Measurements from ENCODE around the gene AKNA. TPM values are rescaled to one million over a fixed set of nuclear protein-coding genes. Genes with fewer than 3 reads are reported as not detected.

AKNA gene
- polyA plus RNA-seq, 4 donors, result 12.0 to 13.6 (median 13.1) TPM

DNA sequence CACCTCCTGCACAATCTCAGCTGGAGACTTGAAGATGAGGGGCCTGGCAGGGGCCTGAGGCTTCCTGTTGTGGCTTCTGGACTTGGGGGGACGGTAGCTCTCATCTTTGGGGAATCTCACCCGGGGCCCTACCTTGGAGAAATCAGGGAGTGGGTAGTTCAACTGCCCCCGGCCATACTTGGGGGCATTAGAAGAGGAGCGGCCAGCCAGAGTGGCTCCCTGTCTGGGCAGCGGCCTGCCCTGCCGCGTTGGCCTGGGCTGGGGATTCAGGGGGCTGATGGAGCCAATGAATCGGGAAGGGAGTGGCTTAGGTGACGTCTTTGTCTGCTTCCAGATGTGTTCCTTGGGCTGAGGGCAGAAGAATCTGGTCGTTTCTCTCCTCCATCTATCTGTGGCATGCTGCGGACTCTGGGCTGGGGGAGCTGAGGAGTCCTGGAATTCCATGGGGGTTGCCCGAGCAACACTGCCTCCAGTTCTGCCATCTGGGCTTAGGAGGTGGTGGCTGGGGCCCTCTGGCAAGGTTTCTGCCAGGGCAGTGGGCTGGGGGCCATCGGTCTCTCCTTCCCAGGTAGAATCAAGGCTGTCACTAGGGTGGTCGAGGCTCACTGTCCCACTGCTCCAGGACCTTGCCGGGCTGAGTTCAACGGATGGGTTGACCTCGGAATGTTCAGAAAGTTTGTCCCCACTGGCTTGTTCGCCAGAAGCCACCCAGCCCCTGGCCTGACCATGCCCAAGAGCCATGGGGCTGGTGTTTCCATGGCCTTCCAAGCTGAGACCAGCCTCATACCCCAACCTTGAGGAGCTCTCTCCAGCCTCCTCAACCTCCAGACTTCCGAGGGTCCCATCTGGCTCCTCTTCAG is 11.0 kb downstream of the AKNA start:
- DNase-seq (ENCODE audit: low read depth in 4 of 4, low spot score in 3 of 4), result no peak

DNA sequence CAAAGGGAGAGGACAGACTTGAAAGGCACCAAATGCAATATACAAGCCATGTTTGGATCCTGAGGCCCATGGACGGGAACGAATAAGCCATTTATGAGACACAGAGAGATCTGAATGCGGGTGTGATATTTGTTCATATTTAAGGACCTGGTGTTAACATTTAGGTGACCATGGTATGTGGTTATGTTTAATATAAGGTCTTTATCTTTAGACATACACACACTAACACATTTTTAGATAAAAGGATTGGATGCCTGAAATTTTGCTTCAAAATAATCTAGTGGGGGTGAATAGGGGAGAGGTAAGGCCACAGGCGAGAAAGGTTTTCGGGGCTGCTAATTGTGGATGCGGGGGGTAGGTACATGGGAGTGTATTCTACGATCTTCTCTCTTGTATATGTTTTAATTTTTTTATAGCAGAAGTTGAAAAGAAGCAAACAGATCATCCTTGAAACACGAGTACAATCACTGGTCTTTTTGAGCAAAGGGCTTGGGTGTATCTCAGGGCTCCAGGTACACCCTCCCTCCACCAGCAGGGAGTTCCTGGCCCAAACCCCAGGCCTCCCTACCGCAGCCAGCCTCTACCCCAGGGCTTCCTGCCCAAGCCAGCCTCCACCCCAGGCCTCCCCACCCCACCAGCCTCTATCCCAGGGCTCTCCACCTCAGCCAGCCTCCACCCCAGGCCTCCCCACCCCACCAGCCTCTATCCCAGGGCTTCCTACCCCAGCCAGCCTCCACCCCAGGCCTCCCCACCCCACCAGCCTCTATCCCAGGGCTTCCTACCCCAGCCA is 12.2 kb downstream of the AKNA start:
- DNase-seq (ENCODE audit: low read depth in 4 of 4, low spot score in 3 of 4), result no peak

DNA sequence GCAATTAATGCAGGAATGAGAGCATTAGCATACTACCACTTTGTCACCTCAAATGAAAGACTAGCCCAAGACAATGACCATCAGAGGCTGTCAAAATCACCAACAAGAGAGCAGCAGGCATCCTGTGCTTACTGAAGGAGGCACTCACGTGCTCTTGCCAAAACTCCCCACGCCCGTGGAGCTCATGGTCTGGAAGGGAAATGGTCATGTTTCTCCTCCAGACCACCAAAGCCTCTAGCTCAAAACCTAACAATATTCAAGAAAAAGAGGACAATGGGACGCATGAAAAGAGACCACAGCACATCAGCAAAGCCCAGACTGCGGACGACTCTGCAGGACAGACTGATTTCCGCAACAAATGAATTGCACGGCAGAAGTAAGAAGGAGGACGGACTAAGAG is 12.8 kb downstream of the AKNA start:
- no peak for DNase-seq (ENCODE audit: low read depth in 4 of 4, low spot score in 3 of 4)

DNA sequence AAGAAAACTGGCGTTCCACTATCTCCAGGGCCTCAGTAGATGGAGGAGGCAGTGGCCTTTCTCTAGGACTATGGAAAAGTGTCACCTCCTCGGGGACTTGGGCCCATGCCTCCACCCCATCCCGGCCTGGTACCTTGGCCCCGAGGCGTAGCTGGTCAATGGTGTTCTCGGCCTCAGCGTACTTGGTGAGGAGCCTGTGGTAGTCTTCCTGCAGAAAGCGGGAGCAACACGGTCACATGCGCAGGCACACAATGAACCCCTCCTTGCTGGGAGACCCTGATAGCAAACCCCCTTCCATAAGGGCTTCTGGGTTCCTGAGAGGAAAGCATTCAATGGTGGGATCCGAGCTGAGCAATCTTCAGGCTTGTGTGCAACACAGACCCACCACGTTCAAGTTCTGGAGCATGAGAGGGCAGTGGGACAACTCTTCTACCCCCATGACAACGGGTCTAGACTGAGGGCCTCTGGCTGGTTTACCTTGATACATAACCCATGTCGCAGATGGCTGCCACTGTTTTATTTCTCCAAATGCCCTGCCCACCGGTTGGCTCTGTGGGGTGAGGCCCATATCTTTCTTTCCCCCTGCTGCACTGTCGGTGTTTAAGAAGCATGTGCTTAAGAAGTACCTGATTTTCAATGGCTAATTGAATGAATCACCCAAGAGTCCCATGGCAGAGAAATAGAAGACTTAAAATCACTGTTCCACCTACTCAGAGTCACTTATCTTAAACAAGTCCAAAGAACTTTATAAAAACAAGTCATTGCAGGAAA is 13.6 kb downstream of the AKNA start:
- DNase-seq (ENCODE audit: low read depth in 4 of 4, low spot score in 3 of 4), result no peak

DNA sequence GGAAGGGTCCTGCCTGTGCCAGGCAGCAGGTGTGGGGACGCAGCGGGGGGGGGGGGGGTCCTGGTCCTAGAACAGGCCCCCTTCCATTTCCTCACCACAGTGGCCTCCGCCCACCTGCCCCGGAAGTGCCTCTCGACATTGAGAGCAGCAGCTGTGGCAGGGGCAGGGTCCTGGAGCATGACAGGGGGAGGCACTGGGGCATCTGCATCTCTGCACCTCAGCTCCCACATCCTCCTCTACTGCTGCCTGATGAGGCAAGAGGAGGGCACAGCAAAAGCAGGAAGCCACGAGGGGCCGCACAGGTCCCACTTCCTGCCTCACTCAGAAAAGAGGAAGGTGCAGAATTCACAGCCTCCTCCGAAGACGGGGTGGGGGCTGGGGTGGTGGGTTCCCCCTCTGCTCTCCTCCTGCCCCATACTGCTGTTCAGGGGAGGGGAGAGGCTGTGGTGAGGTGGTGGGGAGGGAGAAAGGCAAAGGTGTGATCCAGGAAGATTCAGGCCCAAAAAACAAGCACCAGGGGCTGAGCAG is 14.8 kb downstream of the AKNA start:
- no peak for DNase-seq (ENCODE audit: low read depth in 4 of 4, low spot score in 3 of 4)

DNA sequence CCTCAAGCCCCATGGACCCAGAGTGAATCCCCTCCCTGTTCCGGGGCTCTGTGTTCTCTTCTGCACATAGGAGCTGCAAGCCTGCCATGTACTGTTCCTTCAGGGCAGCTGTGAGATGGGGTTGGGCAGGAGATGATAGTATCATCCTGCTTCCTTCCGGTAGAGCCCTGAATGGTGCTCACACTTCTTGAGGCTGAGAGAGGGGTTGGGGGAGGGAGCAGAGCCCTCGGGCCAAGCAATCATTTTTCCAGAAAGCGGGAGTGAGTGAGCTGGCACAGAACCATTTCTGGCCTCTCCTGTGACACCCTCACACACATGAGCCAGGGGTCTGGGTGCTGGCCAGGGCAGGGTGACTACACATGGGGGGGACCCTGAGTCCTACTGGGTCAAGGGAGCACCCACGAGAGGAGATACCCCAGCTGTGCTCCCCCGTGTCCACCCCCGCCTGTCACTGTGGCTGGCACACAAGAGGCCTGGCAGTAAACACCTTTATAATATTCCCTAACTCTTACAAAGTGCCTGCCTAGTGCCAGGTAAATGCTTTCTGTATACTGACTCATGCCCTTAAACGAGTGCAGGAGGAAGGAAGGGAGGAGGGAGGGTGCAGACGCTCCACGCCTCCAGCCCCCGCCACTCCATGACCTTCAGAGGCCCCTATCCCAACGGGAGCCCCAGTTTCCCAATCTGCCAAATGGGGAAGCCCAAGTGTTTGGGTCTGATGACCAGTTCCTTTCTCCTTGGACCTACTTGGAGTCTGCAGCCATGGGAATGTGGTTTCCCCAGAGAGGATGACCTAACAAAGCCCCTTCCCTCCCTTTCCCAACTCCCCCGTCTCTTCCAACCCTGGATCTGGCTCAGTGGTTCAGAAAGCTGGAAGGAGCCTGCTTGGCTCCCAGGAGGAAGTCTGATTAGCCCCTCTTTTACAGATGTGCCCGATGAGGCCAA is 15.5 kb downstream of the AKNA start:
- DNase-seq (ENCODE audit: low read depth in 4 of 4, low spot score in 3 of 4), result no peak

DNA sequence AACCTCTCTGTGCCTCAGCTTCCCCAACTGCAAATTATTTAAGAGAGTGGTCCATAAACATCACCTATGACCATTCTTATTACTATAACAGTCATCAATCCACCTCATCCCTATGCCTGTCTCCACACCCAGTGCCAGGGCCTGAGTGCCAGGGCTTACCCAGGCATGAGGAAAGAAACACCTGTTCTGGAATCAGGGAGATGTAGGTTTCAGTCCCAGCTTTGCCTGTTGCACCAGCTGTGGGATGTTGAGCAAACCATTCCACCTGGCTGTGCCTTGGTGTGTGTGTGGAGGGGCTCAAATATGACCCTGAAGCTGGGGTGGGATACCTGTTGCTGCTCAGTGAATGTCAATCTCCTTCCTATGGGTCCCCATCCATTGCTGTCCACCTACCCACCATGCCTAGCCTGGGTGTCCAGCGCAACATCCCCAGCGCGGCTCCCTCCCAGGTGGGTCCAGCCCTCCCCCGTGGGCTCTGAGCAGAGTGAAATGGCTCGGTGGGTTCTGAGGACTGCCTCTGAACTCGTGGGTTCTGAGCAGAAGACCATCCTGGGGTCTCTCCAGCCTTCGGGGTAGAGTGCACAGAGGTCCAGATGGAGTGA is 16.3 kb downstream of the AKNA start:
- DNase-seq (ENCODE audit: low read depth in 4 of 4, low spot score in 3 of 4), result no peak

DNA sequence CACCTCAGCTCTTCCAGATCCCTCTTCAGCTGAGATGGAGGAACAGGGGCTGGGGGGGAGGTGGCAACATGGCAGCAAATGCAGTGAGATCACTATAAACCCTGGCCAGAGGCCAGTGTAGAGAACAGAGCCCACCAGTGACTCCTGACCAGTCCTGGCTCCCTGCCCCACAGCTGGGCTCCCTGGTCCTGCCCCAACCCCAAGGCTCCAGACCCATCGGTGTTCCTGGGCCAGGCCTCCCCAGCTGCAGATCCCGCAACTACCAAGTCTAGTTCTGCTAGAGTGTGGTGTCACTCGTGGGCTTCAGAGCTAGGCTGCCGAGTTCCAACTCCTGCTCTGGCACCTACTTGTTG is 16.8 kb downstream of the AKNA start:
- DNase-seq (ENCODE audit: low read depth in 4 of 4, low spot score in 3 of 4), result no peak

DNA sequence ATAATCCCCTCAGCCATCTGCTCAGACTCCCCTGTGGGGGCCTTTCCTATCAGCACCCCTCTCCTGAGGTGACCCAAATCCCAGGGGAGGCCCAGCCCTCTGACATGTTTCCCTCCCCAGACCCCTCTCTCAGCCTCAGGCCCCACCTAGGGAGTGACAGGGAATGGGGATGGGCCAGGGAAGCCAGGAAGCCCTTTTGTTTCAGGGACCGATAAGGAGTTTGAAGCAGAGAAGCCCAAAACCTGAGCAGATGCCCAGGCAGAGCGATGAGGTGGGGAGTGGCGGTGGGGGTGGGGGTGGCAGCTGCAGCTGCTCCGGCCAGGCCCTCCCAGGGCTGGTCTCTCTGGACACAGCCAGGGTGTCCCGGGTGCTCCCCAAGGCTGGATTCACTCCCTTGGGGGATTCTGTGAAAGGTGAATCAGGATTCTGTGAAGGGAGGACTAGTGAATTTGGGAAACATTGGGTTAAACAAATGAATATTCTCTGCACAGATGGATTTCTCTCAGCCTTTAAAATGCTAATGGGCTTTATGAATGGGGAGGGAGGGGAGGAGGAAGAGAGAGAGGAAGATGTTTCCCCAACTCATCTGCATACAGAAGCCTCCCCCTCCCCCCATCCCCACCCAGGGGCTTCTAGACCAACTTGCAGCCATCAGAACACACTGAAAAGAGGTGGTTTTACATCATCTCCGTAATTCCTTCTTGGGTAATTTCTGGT is 17.4 kb downstream of the AKNA start:
- no peak for DNase-seq (ENCODE audit: low read depth in 4 of 4, low spot score in 3 of 4)

DNA sequence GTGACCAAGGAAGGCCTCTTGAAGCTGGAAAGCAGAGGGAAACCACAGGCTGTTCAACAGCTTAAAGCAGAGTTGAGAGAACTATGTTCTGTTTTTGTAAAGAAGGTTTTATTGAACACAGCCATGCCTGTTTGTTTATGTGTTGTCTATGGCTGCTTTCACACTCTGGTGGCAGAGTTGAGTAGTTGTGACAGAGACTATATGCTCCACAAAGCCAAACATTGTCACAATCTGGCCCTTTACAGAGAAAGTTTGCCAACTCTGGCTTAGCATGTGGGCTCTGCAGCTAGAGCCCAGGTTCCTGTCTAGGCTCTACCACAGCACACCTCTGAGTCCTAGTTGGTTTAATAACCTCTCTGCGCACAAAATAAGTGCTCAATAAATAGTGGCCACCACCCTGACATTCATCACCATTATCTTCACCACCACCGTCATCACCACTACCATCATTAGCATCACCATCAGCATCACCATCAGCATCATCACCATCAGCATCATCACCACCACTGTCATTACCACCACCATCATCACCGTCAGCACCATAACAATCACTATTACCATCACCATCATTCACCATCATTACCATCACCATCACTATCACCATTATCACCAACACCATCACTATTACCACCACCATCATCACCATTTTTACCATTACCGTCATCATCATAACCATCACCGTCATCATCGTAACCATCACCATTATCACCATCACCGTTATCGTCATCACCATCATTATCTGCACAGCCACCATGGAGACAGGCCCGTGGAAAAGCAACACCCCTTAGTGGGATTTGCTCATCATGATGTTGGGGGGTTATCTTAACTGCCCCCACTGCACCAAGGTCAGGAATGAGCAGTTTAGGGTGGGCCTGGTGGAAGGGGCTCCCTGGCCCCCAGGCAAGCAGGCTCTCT is 18.3 kb downstream of the AKNA start:
- DNase-seq (ENCODE audit: low read depth in 4 of 4, low spot score in 3 of 4), result no peak

DNA sequence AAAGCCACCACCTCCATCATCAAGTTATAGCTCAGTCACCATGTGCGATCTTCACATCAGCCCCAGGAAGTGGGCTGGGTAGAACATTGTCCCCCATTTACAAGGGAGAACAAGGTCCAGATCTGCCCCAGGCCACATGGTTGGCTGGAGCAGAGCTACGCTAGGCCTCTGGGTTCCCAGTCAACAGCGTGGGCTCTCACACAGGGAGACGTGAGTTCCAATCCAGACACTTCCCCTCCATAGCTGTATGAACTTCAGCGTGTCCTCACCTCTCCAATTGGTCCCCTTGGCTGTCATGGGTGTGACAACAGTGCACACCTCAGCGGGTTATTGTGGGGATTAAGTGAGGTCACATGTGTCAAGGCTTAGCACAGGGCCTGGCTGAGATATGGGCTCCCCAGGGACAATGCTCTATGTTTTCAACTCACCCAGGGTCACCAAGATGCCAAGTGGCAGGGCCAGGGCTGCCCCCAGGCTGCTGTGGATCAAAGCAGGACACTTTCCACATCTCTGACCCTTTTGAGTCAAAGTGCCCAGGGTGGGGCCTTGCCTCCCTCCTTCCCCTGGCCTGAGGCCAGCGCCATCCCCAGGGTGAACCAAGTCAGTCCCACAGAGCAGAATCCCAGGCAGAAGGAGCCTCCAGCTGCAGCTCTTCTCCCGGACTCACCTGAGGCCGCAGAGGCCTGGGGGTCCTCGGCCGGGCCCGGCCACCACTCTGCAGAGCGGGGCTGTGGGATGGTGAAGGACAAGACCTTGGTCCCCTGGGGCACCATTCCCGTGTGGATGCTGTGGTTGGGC is 19.8 kb downstream of the AKNA start:
- no peak for DNase-seq (ENCODE audit: low read depth in 4 of 4, low spot score in 3 of 4)

DNA sequence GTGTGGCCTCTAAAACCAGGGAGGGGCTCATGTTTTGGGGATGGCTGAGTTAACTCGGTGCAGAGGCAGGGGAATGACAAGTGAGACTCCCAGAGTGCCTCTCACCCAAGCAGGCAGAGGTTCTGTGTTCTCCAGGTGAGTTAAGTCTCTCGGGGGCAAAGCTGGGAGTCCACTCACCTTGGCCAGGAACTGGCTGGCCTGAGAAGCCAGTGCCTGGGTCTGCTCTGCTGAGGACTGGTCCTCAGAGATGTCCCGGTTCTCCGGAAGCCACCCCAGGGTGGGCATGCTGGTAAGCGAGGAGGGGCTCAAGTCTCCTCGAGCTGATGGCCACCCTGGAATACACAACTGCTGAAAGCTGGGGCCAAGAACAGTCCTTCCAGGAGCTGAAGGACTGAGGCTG is 20.4 kb downstream of the AKNA start:
- no peak for DNase-seq (ENCODE audit: low read depth in 4 of 4, low spot score in 3 of 4)

DNA sequence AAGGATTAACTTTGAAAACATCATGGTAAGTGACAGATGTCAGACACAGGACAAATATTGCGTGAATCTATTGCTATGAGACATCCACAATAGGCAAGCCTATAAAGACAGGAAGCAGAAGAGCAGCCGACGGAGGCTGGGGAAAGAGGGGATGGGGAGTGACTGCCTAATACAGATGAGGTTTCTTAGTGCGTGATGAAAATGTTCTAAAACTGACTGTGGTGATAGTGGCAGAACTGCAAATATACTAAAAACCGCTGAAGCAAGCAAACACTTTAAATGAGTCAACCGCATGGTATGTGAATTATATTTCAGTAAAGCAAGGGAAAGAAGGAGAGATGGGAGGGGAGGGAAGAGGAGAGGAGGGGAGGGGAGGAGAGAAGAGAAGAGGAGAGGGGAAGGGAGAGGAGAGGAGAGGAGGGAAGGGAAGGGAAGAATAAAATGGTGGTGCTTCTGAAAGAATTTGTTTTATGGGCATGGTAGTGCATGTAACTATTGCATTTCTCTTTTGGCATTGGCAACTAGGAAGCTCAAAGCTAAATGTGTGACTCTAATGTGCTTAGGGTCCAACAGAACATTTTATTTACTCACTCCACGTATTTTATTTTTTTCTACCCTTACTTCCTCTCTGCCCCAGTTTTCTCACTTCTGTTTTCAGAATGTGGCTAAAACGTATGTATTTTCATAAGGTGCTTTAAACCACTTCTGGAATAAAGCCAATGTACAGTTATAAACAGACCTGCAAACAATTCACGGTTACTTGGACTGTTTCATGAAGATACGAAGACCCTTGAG is 21.3 kb downstream of the AKNA start:
- no peak for DNase-seq (ENCODE audit: low read depth in 4 of 4, low spot score in 3 of 4)

DNA sequence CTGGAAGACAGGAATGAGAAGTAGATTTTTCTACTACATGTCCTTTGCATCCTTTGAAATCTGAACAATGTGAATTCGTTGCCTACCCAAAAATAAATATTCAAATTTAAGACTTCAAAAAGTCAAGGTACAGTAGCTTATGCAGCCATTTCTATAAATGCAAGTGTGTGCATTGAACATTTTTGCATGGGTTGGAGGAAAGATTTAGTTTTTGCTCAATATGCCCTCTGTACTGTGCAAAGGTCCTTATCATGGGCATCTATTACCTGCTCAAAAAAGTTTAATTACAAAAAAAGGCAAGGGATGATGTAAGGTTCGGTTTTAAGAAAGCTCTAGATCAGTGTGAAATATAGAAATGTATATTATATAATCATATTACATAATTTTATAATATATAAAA is 22.6 kb downstream of the AKNA start:
- no peak for DNase-seq (ENCODE audit: low read depth in 4 of 4, low spot score in 3 of 4)

DNA sequence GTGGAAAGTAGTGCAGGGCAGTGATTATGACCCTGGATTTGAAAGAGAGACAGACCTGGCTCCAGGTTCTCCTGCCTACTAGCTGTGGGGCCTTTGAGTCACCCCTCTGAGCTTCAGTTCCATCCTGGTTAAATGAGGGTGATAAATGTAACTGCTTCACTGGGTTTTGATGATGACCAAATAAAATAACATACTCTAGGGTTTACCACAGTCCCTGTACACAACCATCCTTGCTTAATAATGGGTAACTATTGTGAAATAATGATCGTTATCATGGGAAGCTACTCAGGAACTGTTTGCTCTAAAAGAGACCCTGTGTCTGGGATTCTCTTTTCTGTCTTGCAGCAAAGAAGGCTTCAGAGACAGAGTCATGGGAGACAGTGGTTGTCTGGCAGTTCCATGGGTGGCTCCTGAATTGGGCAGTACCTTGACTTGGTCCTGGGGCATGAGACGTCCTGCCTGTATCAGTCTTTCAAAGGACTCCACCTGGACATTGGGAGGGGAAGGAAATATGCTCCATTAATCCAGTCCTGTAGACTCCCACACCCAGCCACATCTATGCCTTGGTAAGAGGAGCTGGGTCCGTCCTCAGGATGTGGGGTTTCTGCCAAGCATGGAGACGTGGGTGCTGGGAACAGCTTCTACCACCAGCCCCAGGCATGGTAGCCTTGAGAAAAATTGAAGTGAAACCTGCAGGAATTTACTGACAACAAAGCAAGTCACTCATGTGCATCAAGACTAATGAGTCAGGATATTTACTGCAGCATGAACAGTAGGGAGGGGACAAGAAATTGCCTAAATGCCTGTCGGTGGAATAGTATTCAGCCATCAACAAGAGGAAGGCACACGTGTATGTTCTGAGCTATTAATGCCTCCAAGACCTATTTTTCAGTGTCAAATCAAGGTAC is 23.4 kb downstream of the AKNA start:
- DNase-seq (ENCODE audit: low read depth in 4 of 4, low spot score in 3 of 4), result no peak

All from right renal pelvis (tissue), 4 donors.